Neural cell (in vitro differentiated cells): ENCODE results near the gene CRTAP. TPM values are rescaled to one million over a fixed set of nuclear protein-coding genes. Genes with fewer than 3 reads are reported as not detected.

Experiments
- H2AFZ ChIP-seq: fragments of 200-600, 300-800 bp; sonication (generic), shearing (Covaris generic); 2 replicates; pipeline ENCODE4 v1.6.0; 2014; ENCODE audit warnings: low read depth, mild to moderate bottlenecking, antibody characterized with exemption, low read length, moderate library complexity
- H3F3A ChIP-seq: fragments of 200-600 bp; shearing (Covaris generic); 2 replicates; pipeline ENCODE4 v1.6.1; 2016; ENCODE audit warnings: mild to moderate bottlenecking, moderate library complexity, mixed read lengths, antibody characterized with exemption, low read length; ENCODE audit not compliant: insufficient read depth, poor library complexity, severe bottlenecking
- H3K27ac ChIP-seq: fragments of 200-600, 300-800 bp; sonication (generic), shearing (Covaris generic); 2 replicates; pipeline ENCODE4 v1.5.1; 2014; ENCODE audit warnings: mild to moderate bottlenecking, low read length, moderate library complexity
- H3K27me3 ChIP-seq: fragments of 300-800, 200-600 bp; sonication (generic), shearing (Covaris generic); 2 replicates; pipeline ENCODE4 v1.6.0; 2014; ENCODE audit warnings: mild to moderate bottlenecking, low read depth, low read length, moderate library complexity; ENCODE audit not compliant: insufficient read depth
- H3K36me3 ChIP-seq: fragments of 300-800, 200-600 bp; sonication (generic), shearing (Covaris generic); 2 replicates; pipeline ENCODE4 v1.5.1; 2014; ENCODE audit warnings: mild to moderate bottlenecking, antibody characterized with exemption, low read length, moderate library complexity; ENCODE audit not compliant: insufficient read depth
- H3K4me2 ChIP-seq: fragments of 300-800, 200-600 bp; sonication (generic), shearing (Covaris generic); 2 replicates; pipeline ENCODE4 v1.6.0; 2014; ENCODE audit warnings: mild to moderate bottlenecking, low read length
- H3K4me3 ChIP-seq: fragments of 300-800, 200-600 bp; sonication (generic), shearing (Covaris generic); 2 replicates; pipeline ENCODE4 v1.5.1; 2014; ENCODE audit warnings: mild to moderate bottlenecking, low read length, moderate library complexity
- H3K79me2 ChIP-seq: fragments of 200-600 bp; shearing (Covaris generic); replicated peaks from 2 replicates; pipeline ENCODE4 v1.6.0; 2014; ENCODE audit warnings: mild to moderate bottlenecking, low read length, moderate library complexity; ENCODE audit not compliant: insufficient read depth
- H3K9ac ChIP-seq: fragments of 300-800, 200-600 bp; sonication (generic), shearing (Covaris generic); 2 replicates; pipeline ENCODE4 v1.6.1; 2016; ENCODE audit warnings: mild to moderate bottlenecking, low read length, mixed read lengths
- H3K9me2 ChIP-seq: fragments of 200-600 bp; shearing (Covaris generic); 2 replicates; pipeline ENCODE4 v1.6.1; 2016; ENCODE audit warnings: mild to moderate bottlenecking, low read length, mixed read lengths; ENCODE audit not compliant: insufficient read depth
- H3K9me3 ChIP-seq: fragments of 200-600, 300-800 bp; sonication (generic), shearing (Covaris generic); 2 replicates; pipeline ENCODE4 v1.6.1; 2016; ENCODE audit warnings: mild to moderate bottlenecking, mixed run types, low read length, moderate library complexity, mixed read lengths
- H4K20me1 ChIP-seq: fragments of 200-600 bp; shearing (Covaris generic); 2 replicates; pipeline ENCODE4 v1.6.1; 2016; ENCODE audit warnings: mild to moderate bottlenecking, mixed run types; ENCODE audit not compliant: insufficient read depth
- CTCF ChIP-seq: fragments of 450-650 bp; IDR thresholded peaks from 2 replicates; pipeline ENCODE4 v1.5.1; 2014; ENCODE audit warnings: antibody characterized with exemption, mild to moderate bottlenecking, moderate library complexity; ENCODE audit not compliant: poor library complexity, severe bottlenecking
- EP300 ChIP-seq: fragments of 450-650 bp; conservative IDR thresholded peaks from 2 replicates; pipeline ENCODE4 v1.6.1; 2014; ENCODE audit warnings: antibody characterized with exemption, mild to moderate bottlenecking, moderate library complexity; ENCODE audit not compliant: poor library complexity, severe bottlenecking
- EZH2 ChIP-seq: fragments of 200-600, 300-800 bp; shearing (Covaris generic), sonication (generic); IDR thresholded peaks from 2 replicates; pipeline ENCODE4 v1.6.1; 2014; ENCODE audit warnings: antibody characterized with exemption, low read length, borderline replicate concordance, mild to moderate bottlenecking; ENCODE audit not compliant: insufficient read depth, poor library complexity, severe bottlenecking
- MXI1 ChIP-seq: fragments of 450-650 bp; conservative IDR thresholded peaks from 2 replicates; pipeline ENCODE4 v1.6.1; 2014; ENCODE audit warnings: antibody characterized with exemption, mild to moderate bottlenecking; ENCODE audit not compliant: poor library complexity, severe bottlenecking
- POLR2AphosphoS5 ChIP-seq: IDR thresholded peaks from 2 replicates; pipeline ENCODE4 v1.6.1; 2012
- RAD21 ChIP-seq: fragments of 450-650 bp; conservative IDR thresholded peaks from 2 replicates; pipeline ENCODE4 v1.6.1; 2014; ENCODE audit warnings: antibody characterized with exemption, mild to moderate bottlenecking, moderate library complexity
- SMC3 ChIP-seq: fragments of 450-650 bp; conservative IDR thresholded peaks from 2 replicates; pipeline ENCODE4 v1.6.1; 2014; ENCODE audit warnings: antibody characterized with exemption, mild to moderate bottlenecking, moderate library complexity; ENCODE audit not compliant: poor library complexity
- TAF1 ChIP-seq: IDR thresholded peaks from 2 replicates; pipeline ENCODE4 v1.6.1; 2012; ENCODE audit warnings: low read depth
- polyA plus RNA-seq: library from polyadenylated mRNA; depleted of rRNA; stranded (reverse); fragments of >200 nt; gene quantifications from 2 replicates; pipeline ENCODE4 v1.2.3, GENCODE V29; 2014
- TF ChIP-seq, protein P1 (sequence below): IDR thresholded peaks from 2 replicates; pipeline ENCODE4 v1.6.1; 2012; ENCODE audit warnings: borderline replicate concordance

Gene CRTAP
- polyA plus RNA-seq, 1 donor from 2014 or later: 7.1 TPM

DNA sequence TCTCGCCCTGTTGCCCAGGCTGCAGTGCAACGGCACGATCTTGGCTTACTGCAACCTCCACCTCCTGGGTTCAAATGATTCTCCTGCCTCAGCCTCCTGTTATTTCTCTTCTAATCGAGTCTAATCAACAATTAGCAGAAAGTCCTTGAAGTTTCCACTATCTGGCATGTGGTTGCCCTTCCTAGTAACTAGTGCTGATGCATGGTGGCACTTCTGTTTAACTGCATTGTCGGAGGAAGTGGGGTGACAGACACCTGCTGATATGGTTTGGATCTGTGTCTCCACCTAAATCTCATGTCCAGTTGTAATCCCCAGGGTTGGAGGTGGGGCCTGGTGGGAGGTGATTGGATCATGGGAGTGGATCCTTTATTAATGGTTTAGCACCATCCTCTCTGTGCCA lies 9.2 kb downstream of the CRTAP start:
- TF ChIP-seq, protein P1, sequence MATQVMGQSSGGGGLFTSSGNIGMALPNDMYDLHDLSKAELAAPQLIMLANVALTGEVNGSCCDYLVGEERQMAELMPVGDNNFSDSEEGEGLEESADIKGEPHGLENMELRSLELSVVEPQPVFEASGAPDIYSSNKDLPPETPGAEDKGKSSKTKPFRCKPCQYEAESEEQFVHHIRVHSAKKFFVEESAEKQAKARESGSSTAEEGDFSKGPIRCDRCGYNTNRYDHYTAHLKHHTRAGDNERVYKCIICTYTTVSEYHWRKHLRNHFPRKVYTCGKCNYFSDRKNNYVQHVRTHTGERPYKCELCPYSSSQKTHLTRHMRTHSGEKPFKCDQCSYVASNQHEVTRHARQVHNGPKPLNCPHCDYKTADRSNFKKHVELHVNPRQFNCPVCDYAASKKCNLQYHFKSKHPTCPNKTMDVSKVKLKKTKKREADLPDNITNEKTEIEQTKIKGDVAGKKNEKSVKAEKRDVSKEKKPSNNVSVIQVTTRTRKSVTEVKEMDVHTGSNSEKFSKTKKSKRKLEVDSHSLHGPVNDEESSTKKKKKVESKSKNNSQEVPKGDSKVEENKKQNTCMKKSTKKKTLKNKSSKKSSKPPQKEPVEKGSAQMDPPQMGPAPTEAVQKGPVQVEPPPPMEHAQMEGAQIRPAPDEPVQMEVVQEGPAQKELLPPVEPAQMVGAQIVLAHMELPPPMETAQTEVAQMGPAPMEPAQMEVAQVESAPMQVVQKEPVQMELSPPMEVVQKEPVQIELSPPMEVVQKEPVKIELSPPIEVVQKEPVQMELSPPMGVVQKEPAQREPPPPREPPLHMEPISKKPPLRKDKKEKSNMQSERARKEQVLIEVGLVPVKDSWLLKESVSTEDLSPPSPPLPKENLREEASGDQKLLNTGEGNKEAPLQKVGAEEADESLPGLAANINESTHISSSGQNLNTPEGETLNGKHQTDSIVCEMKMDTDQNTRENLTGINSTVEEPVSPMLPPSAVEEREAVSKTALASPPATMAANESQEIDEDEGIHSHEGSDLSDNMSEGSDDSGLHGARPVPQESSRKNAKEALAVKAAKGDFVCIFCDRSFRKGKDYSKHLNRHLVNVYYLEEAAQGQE: no peak
- Histone ChIP-seq H3K36me3 (peaks cover 4% of the 10 kb centered on the region), H3K9me2 (no peaks in the 10 kb centered on the region), H3K4me2 (no peak overlapping the region), H3K27ac (no peak overlapping the region), H3K4me3 (no peak overlapping the region), H3K9me3 (no peaks in the 10 kb centered on the region), H4K20me1 (no peaks in the 10 kb centered on the region), H2AFZ (no peak overlapping the region), H3K27me3 (no peaks in the 10 kb centered on the region), H3F3A (no peaks in the 10 kb centered on the region), H3K79me2 (no peaks in the 10 kb centered on the region), H3K9ac (no peak overlapping the region)

DNA sequence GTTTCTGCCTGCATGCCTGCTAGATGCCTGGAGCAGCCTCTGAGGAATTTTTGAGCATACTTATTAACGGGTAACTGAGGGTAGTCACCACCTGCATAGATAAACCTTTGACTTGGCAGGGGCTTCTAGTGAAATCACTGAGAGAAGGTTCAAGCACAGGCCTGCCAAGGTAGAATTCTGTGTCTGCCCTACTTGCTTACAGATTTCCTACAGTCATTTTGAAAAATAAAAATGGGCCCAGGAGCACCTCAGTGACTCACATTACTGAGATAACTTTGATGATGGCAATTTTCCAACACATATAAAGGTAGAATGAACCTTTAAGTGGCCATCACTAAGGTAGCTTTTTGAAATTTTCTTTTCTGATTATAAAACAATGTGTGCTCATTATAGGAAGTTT lies 10.8 kb downstream of the CRTAP start:
- Histone ChIP-seq H3K9me2 (no peaks in the 10 kb centered on the region), H2AFZ (no peak overlapping the region), H3K27ac (no peak overlapping the region), H3K4me3 (no peak overlapping the region), H3K9ac (no peak overlapping the region), H3K9me3 (no peaks in the 10 kb centered on the region), H3K36me3 (peaks cover 4% of the 10 kb centered on the region), H4K20me1 (no peaks in the 10 kb centered on the region), H3F3A (no peaks in the 10 kb centered on the region), H3K27me3 (no peaks in the 10 kb centered on the region), H3K4me2 (no peak overlapping the region), H3K79me2 (no peaks in the 10 kb centered on the region)
- no peak for TF ChIP-seq EP300
- TF ChIP-seq SMC3: no peak
- TF ChIP-seq TAF1: no peak
- TF ChIP-seq POLR2AphosphoS5: no peak
- no peak for TF ChIP-seq RAD21
- TF ChIP-seq, protein P1: no peak
- no peak for TF ChIP-seq CTCF
- no peak for TF ChIP-seq EZH2
- TF ChIP-seq MXI1: no peak
